H1 (cell line): Measurements from ENCODE around the gene HOXB7. TPM values are rescaled to one million over a fixed set of nuclear protein-coding genes. Genes with fewer than 3 reads are reported as not detected.

Source experiments
- CTCF ChIA-PET: fragments of 300-600 bp; sonication (Branson Sonifier 250); formaldehyde crosslinking; loops from one replicate; lab custom pipeline; 2021; ENCODE audit not compliant: partially characterized antibody; lab: Charles Lee
- POLR2A ChIA-PET: fragments of 300-600 bp; sonication (Branson Sonifier 250); formaldehyde crosslinking; loops from one replicate; lab custom pipeline; 2021; ENCODE audit warnings: inconsistent platforms; ENCODE audit not compliant: partially characterized antibody; lab: Charles Lee
- DNase-seq, 2 experiments: peaks; one replicate each; pipeline versions ENCODE4 v3.0.0 to v3.0.0-alpha.2; 2010 to 2022; ENCODE audit warnings: low spot score in 2 of 2, low read depth in 1 of 2, mixed read lengths in 1 of 2
- FAIRE-seq: peaks from 2 replicates; lab custom pipeline; 2011; peaks lifted over from hg19 to GRCh38; lab: Jason Lieb, UNC
- H2AFZ ChIP-seq: 2 replicates; pipeline ENCODE4 v1.8.1; 2012; ENCODE audit warnings: low read length, inconsistent platforms
- H2AK5ac ChIP-seq: 2 replicates; pipeline ENCODE4 v1.6.1; 2013; ENCODE audit warnings: low read depth, low read length
- H2BK120ac ChIP-seq: replicated peaks from 2 replicates; pipeline ENCODE3; 2013; ENCODE audit warnings: low read depth, low read length, inconsistent platforms
- H2BK12ac ChIP-seq: 2 replicates; pipeline ENCODE4 v1.6.1; 2013; ENCODE audit warnings: low read depth, low read length
- H2BK15ac ChIP-seq: 2 replicates; pipeline ENCODE4 v1.6.1; 2013; ENCODE audit warnings: low read length
- H2BK20ac ChIP-seq: 2 replicates; pipeline ENCODE4 v1.6.1; 2013; ENCODE audit warnings: low read length
- H2BK5ac ChIP-seq: 2 replicates; pipeline ENCODE4 v1.6.1; 2013; ENCODE audit warnings: low read depth, low read length
- H3K14ac ChIP-seq: 2 replicates; pipeline ENCODE4 v1.6.1; 2013; ENCODE audit warnings: inconsistent platforms; ENCODE audit not compliant: insufficient read length
- H3K18ac ChIP-seq: 2 replicates; pipeline ENCODE4 v1.6.1; 2013; ENCODE audit warnings: low read length; ENCODE audit errors: extremely low read depth
- H3K23ac ChIP-seq: 2 replicates; pipeline ENCODE4 v1.6.1; 2013; ENCODE audit warnings: inconsistent platforms; ENCODE audit not compliant: insufficient read length
- H3K23me2 ChIP-seq: 2 replicates; pipeline ENCODE4 v1.6.1; 2013; ENCODE audit warnings: low read depth, low read length
- H3K27ac ChIP-seq: 2 replicates; pipeline ENCODE4 v1.6.1; 2011; ENCODE audit warnings: low read depth, low read length, inconsistent platforms
- H3K27me3 ChIP-seq, 4 experiments: replicated peaks in 1 of 4; 1 replicate in 1 of 4; 2 replicates in 3 of 4; pipeline versions ENCODE4 v1.6.1 to v1.8.1; 2011 to 2013; ENCODE audit warnings: low read length in 3 of 4, mild to moderate bottlenecking in 3 of 4, inconsistent platforms in 2 of 4, mixed read lengths in 2 of 4, moderate library complexity in 1 of 4; ENCODE audit not compliant: control insufficient read depth in 3 of 4, insufficient read depth in 3 of 4; ENCODE audit errors: extremely low read depth in 1 of 4
- H3K36me3 ChIP-seq, 4 experiments: 2 replicates each; pipeline versions ENCODE4 v1.6.1 to v1.8.1; 2011 to 2013; ENCODE audit warnings: mild to moderate bottlenecking in 4 of 4, low read length in 3 of 4, moderate library complexity in 2 of 4, control low read depth in 1 of 4, inconsistent platforms in 1 of 4; ENCODE audit not compliant: insufficient read depth in 4 of 4, control insufficient read depth in 2 of 4
- H3K4ac ChIP-seq: replicated peaks from 2 replicates; pipeline ENCODE3; 2013; ENCODE audit warnings: low read length, low read depth, mixed read lengths, inconsistent platforms; ENCODE audit not compliant: insufficient read length
- H3K4me1 ChIP-seq, 4 experiments: replicated peaks in 1 of 4; 1 replicate in 1 of 4; 2 replicates in 3 of 4; pipeline versions ENCODE4 v1.6.1 to v1.8.1; 2011 to 2013; ENCODE audit warnings: low read length in 3 of 4, inconsistent platforms in 2 of 4, mixed read lengths in 1 of 4; ENCODE audit not compliant: insufficient read depth in 4 of 4, control insufficient read depth in 3 of 4
- H3K4me2 ChIP-seq, 2 experiments: 2 replicates each; pipeline versions ENCODE4 v1.6.1 to v1.8.1; 2011 to 2013; ENCODE audit warnings: low read depth in 2 of 2, low read length in 2 of 2, control low read depth in 1 of 2, inconsistent platforms in 1 of 2, mild to moderate bottlenecking in 1 of 2; ENCODE audit not compliant: insufficient read depth in 1 of 2
- H3K4me3 ChIP-seq, 4 experiments: fragments of 200-600, 300-600 bp in 1 of 4; sonication (generic), shearing (Covaris generic), sonication (Bioruptor Twin) in 1 of 4; 2 replicates each; pipeline versions ENCODE4 v1.5.1 to v1.8.1; 2011 to 2016; ENCODE audit warnings: low read length in 4 of 4, low read depth in 3 of 4, control low read depth in 2 of 4, inconsistent platforms in 2 of 4, mild to moderate bottlenecking in 2 of 4, mixed read lengths in 1 of 4, moderate library complexity in 1 of 4; ENCODE audit not compliant: insufficient read depth in 2 of 4; ENCODE audit errors: extremely low read depth in 1 of 4
- H3K56ac ChIP-seq: replicated peaks from 2 replicates; pipeline ENCODE3; 2013; ENCODE audit warnings: low read depth, mild to moderate bottlenecking, mixed read lengths, low read length, inconsistent platforms; ENCODE audit not compliant: insufficient read length
- H3K79me1 ChIP-seq: 2 replicates; pipeline ENCODE4 v1.6.1; 2013; ENCODE audit warnings: low read depth, low read length, control low read depth
- H3K79me2 ChIP-seq, 2 experiments: 2 replicates each; pipeline versions ENCODE4 v1.6.1 to v1.8.1; 2012 to 2013; ENCODE audit warnings: low read length in 2 of 2, mild to moderate bottlenecking in 2 of 2, inconsistent platforms in 1 of 2; ENCODE audit not compliant: insufficient read depth in 2 of 2, control insufficient read depth in 1 of 2
- H3K9ac ChIP-seq, 4 experiments: replicated peaks in 1 of 4; 1 replicate in 1 of 4; 2 replicates in 3 of 4; pipeline versions ENCODE4 v1.6.1 to v1.8.1; 2011 to 2013; ENCODE audit warnings: low read depth in 3 of 4, low read length in 3 of 4, control low read depth in 2 of 4, mild to moderate bottlenecking in 2 of 4, moderate library complexity in 2 of 4, inconsistent platforms in 1 of 4; ENCODE audit errors: extremely low read depth in 1 of 4
- H3K9me3 ChIP-seq, 2 experiments: 2 replicates each; pipeline versions ENCODE4 v1.6.1 to v1.8.1; 2012 to 2013; ENCODE audit warnings: mild to moderate bottlenecking in 2 of 2, moderate library complexity in 2 of 2, control low read depth in 1 of 2, inconsistent platforms in 1 of 2, low read depth in 1 of 2, low read length in 1 of 2, mixed read lengths in 1 of 2; ENCODE audit not compliant: insufficient read depth in 2 of 2
- H4K20me1 ChIP-seq, 2 experiments: replicated peaks in 1 of 2; 2 replicates each; pipeline versions ENCODE3 to v1.8.1; 2011 to 2013; ENCODE audit warnings: inconsistent platforms in 2 of 2, low read length in 2 of 2, mild to moderate bottlenecking in 1 of 2; ENCODE audit not compliant: insufficient read depth in 2 of 2, control insufficient read depth in 1 of 2
- H4K5ac ChIP-seq: 2 replicates; pipeline ENCODE4 v1.6.1; 2013; ENCODE audit warnings: low read length, low read depth, mixed read lengths, inconsistent platforms; ENCODE audit not compliant: insufficient read length
- H4K8ac ChIP-seq: 2 replicates; pipeline ENCODE4 v1.8.0; 2013; ENCODE audit warnings: mild to moderate bottlenecking, moderate library complexity, low read length, inconsistent platforms; ENCODE audit not compliant: insufficient read depth; ENCODE audit errors: extremely low read depth
- H4K91ac ChIP-seq: replicated peaks from 2 replicates; pipeline ENCODE3; 2013; ENCODE audit warnings: low read length, mixed read lengths, inconsistent platforms; ENCODE audit not compliant: insufficient read length
- CBX8 ChIP-seq: fragments of 300-800, 300-1000 bp; sonication (generic); IDR thresholded peaks from 2 replicates; pipeline ENCODE4 v1.7.1; 2016; ENCODE audit warnings: low read depth, low read length, borderline replicate concordance
- CREB1 ChIP-seq: IDR thresholded peaks from 2 replicates; pipeline ENCODE4 v1.6.1; 2012; ENCODE audit warnings: inconsistent platforms
- EZH2 ChIP-seq: fragments of 200-600 bp; sonication (generic); IDR thresholded peaks from 2 replicates; pipeline ENCODE4 v1.7.1; 2012; ENCODE audit warnings: low read depth, mild to moderate bottlenecking, moderate library complexity, low read length, inconsistent platforms; ENCODE audit not compliant: severe bottlenecking
- JUN ChIP-seq: IDR thresholded peaks from 2 replicates; pipeline ENCODE4 v1.6.1; 2011; ENCODE audit warnings: low read depth, mild to moderate bottlenecking, improper control_type of control experiment, low read length
- RFX5 ChIP-seq: IDR thresholded peaks from 2 replicates; pipeline ENCODE4 v1.6.1; 2011; ENCODE audit warnings: low read depth, low read length, improper control_type of control experiment, borderline replicate concordance
- SUZ12 ChIP-seq: fragments of 200-600 bp; sonication (generic); IDR thresholded peaks from 2 replicates; pipeline ENCODE4 v1.6.1; 2012; ENCODE audit warnings: mild to moderate bottlenecking, inconsistent platforms, low read length, moderate library complexity, mixed read lengths
- WGBS, 2 experiments: shearing (Covaris generic) in 1 of 2; methylation state at CpG; one replicate each; pipeline versions ENCODE4 v1.1.6 to v1.1.7; 2013 to 2015; ENCODE audit warnings: low lambda C conversion rate in 2 of 2, mixed read lengths in 2 of 2, inconsistent platforms in 1 of 2, low coverage in 1 of 2, missing lambda C conversion rate in 1 of 2; ENCODE audit not compliant: insufficient replicate concordance in 2 of 2, insufficient coverage in 1 of 2, insufficient read length in 1 of 2; ENCODE audit errors: extremely low coverage in 1 of 2, missing lambda C conversion rate in 1 of 2; 5-methylcytosine and 5-hydroxymethylcytosine counted together
- polyA plus RNA-seq, 7 experiments: library from polyadenylated mRNA; depleted of rRNA in 3 of 7; stranded (reverse) in 5 of 7; unstranded in 2 of 7; fragments of >200 nt in 5 of 7; fragments of 200-250 nt in 2 of 7; gene quantifications; 1 replicate in 5 of 7; 2 replicates in 1 of 7; 4 replicates in 1 of 7; pipeline versions ENCODE4 v1.2.1 to v1.2.3, GENCODE V29; 2011 to 2013; ENCODE audit warnings: missing spikeins in 2 of 7, mixed read lengths in 2 of 7
- total RNA-seq: library from RNA; stranded (reverse); fragmentation: NEBNext Ultra II Directional; extraction: Animal tissue kit (Norgen Biotek cat#: 25700); gene quantifications from 2 replicates; pipeline ENCODE4 v1.2.1, GENCODE V29; 2021

The HOXB7 gene
- total and polyA plus RNA-seq, 2 of the 8 experiments (the other 6 are each of a cell fraction or from before 2014, with no cell fraction given) = not detected

GRCh38 chr17:48565925-48566710, 44.7 kb downstream of the HOXB7 start:
- Histone ChIP-seq H2AK5ac (peak overlapping the region; percentile 34; the same call in 1 of the 2 replicates), H3K56ac (no peak overlapping the region), H3K27ac (no peak overlapping the region), H2BK12ac (peak overlapping the region; percentile 71), H2BK5ac (no peak overlapping the region), H3K9ac (no peak overlapping the region), H4K5ac (no peak overlapping the region), H3K23me2 (peaks cover 4% of the 10 kb centered on the region; the same call in 1 of the 2 replicates), H3K79me1 (no peaks in the 10 kb centered on the region), H4K91ac (no peak overlapping the region), H3K4me2 (no peak overlapping the region), H3K9me3 (no peaks in the 10 kb centered on the region), H2AFZ (no peak overlapping the region), H3K4me1 (peaks cover 0 to 5% (median 4%) of the 10 kb centered on the region in 4 experiments; a peak in 5 of 7 replicates), H3K79me2 (no peaks in the 10 kb centered on the region), H4K20me1 (peaks cover 2 to 34% of the 10 kb centered on the region in 2 experiments), H2BK120ac (no peak overlapping the region), H3K14ac (no peak overlapping the region), H2BK15ac (0 out of 2 replicates have a peak overlapping the region, but pooled peaks have one; percentile 16), H3K36me3 (peaks cover 0 to 3% (median 0%) of the 10 kb centered on the region in 4 experiments; a peak in 1 of 8 replicates), H3K4ac (no peak overlapping the region), H4K8ac (no peak overlapping the region), H3K23ac (no peak overlapping the region), H3K4me3 (no peak overlapping the region), H2BK20ac (peak overlapping the region; percentile 41; the same call in 1 of the 2 replicates), H3K27me3 (peaks cover 99 to 100% (median 100%) of the 10 kb centered on the region in 4 experiments), H3K18ac (peak overlapping the region; percentile 22; the same call in 1 of the 2 replicates)
- CTCF ChIA-PET = interaction anchor here (0.6 to 3.1 kb wide), 6 partner anchors 10 to 66 kb away, joined by 3 to 18 read pairs (median 4); no protein-coding TSS in a partner anchor
- no peak for FAIRE-seq
- POLR2A ChIA-PET = no interaction called here
- 10% methylated on average over 3 of the region's 4 CpGs; no CpG with 5 or more reads in 1 of the 2 experiments for WGBS, 2 experiments
- no peak for DNase-seq
- TF ChIP-seq CREB1 = 0 out of 2 replicates have a peak, but pooled peaks have one; percentile 11
- no peak for TF ChIP-seq JUN
- peak; percentile 74; the same call in 1 of the 2 replicates for TF ChIP-seq CBX8
- TF ChIP-seq EZH2 = peak; percentile 8
- no peak for TF ChIP-seq RFX5
- TF ChIP-seq SUZ12 = peak; percentile 3
